Osteocyte (in vitro differentiated cells): Measurements from ENCODE around the gene RDX. TPM values are rescaled to one million over a fixed set of nuclear protein-coding genes. Genes with fewer than 3 reads are reported as not detected.

Experiments
- DNase-seq: peaks from one replicate; pipeline ENCODE4 v3.0.0; 2021; ENCODE audit warnings: mixed read lengths; ENCODE audit not compliant: unreplicated experiment; ENCODE audit errors: extremely low spot score
- H3K27ac Mint-ChIP-seq: one replicate; pipeline ENCODE4 v1.8.0; 2021; ENCODE audit warnings: mild to moderate bottlenecking, mixed read lengths; ENCODE audit not compliant: unreplicated experiment
- H3K27me3 Mint-ChIP-seq: one replicate; pipeline ENCODE4 v1.8.0; 2021; ENCODE audit warnings: mixed read lengths; ENCODE audit not compliant: unreplicated experiment
- H3K36me3 Mint-ChIP-seq: one replicate; pipeline ENCODE4 v1.8.0; 2021; ENCODE audit warnings: mixed read lengths; ENCODE audit not compliant: unreplicated experiment
- H3K4me1 Mint-ChIP-seq: one replicate; pipeline ENCODE4 v1.8.0; 2021; ENCODE audit warnings: mixed read lengths; ENCODE audit not compliant: unreplicated experiment
- H3K4me3 Mint-ChIP-seq: one replicate; pipeline ENCODE4 v1.8.0; 2021; ENCODE audit warnings: mild to moderate bottlenecking, moderate library complexity, mixed read lengths; ENCODE audit not compliant: unreplicated experiment
- H3K9me3 Mint-ChIP-seq: one replicate; pipeline ENCODE4 v1.8.0; 2021; ENCODE audit warnings: mixed read lengths; ENCODE audit not compliant: unreplicated experiment
- total RNA-seq: library from RNA; stranded (reverse); gene quantifications from 2 replicates; pipeline ENCODE4 v1.2.1, GENCODE V29; 2021
- TF ChIP-seq, protein P1 (sequence below): fragments of 200-600 bp; sonication (generic); IDR thresholded peaks from 2 replicates; pipeline ENCODE4 v1.5.0; 2021; ENCODE audit warnings: antibody characterized with exemption, mild to moderate bottlenecking, moderate library complexity

RDX gene
- total RNA-seq, 1 donor from 2014 or later = 163 TPM

DNA sequence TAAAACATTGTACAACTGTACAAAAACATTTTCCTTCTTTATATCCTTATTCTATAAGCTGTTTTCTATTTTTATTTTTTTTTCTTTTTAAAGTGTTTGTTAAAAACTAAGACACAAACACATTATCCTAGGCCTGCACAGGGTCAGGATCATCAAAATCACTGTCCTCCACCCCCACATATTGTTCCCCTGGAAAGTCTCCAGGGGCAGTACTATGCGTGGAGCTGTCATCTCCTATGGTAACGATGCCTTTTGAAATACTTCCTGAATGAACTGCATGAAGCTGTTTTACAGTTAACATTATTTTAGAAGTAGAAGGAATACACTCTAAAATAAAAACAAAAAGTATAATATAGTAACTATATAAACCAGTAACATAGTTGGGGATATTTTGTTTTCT is 136.0 kb downstream of the RDX start:
- no peak overlapping the region for H3K4me3 Mint-ChIP-seq
- TF ChIP-seq, protein P1, sequence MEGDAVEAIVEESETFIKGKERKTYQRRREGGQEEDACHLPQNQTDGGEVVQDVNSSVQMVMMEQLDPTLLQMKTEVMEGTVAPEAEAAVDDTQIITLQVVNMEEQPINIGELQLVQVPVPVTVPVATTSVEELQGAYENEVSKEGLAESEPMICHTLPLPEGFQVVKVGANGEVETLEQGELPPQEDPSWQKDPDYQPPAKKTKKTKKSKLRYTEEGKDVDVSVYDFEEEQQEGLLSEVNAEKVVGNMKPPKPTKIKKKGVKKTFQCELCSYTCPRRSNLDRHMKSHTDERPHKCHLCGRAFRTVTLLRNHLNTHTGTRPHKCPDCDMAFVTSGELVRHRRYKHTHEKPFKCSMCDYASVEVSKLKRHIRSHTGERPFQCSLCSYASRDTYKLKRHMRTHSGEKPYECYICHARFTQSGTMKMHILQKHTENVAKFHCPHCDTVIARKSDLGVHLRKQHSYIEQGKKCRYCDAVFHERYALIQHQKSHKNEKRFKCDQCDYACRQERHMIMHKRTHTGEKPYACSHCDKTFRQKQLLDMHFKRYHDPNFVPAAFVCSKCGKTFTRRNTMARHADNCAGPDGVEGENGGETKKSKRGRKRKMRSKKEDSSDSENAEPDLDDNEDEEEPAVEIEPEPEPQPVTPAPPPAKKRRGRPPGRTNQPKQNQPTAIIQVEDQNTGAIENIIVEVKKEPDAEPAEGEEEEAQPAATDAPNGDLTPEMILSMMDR = no peak

DNA sequence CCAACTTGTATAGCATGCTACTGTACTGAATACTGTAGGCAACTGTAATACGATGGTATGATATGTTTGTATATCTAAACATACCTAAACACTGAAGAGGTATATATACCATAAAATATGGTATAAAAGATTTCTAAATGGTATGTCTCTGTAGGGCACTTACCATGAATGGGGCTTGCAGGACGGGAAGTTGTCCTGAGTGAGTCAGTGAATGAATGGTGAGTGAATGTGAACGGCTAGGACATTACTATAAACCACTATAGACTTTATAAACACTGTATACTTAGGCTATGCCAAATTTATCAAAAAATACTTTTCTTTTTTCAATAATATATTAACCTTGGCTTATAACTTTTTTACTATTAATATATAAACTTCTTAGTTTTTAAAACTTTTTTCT is 136.4 kb downstream of the RDX start:
- Mint-ChIP-seq H3K36me3 (peaks cover 32% of the 10 kb centered on the region), H3K4me1 (no peaks in the 10 kb centered on the region), H3K4me3 (no peak overlapping the region), H3K27me3 (no peaks in the 10 kb centered on the region), H3K27ac (no peak overlapping the region), H3K9me3 (no peaks in the 10 kb centered on the region)
- TF ChIP-seq, protein P1 = no peak
- DNase-seq = no peak

More for the DNA sequence above, 136.0 kb downstream of the RDX start:
- Mint-ChIP-seq H3K27me3 (no peaks in the 10 kb centered on the region), H3K4me1 (no peaks in the 10 kb centered on the region), H3K27ac (no peak overlapping the region), H3K9me3 (no peaks in the 10 kb centered on the region), H3K36me3 (peaks cover 34% of the 10 kb centered on the region)
- no peak for DNase-seq

DNA sequence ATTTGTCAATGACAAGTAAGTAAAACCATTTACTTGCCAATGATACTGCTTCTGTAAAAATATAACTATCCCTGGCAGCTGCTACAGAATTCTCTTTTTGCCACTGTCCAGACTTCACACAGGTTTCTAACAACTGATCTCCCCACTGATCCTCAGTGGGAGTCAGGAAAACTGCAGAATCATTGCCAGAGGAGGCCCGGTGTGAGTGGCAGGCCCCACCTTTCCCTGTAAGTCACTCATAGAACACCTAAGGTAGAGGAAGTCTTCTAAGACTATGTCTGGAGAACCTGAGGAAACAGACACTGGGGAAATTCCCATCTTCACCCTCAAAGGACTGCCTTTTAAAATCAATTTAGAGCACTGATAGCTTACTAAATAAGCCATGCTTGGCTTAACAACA is 136.9 kb downstream of the RDX start:
- TF ChIP-seq, protein P1 = no peak
- Mint-ChIP-seq H3K4me3 (no peak overlapping the region), H3K36me3 (peaks cover 30% of the 10 kb centered on the region), H3K27ac (no peak overlapping the region), H3K9me3 (no peaks in the 10 kb centered on the region), H3K4me1 (no peaks in the 10 kb centered on the region), H3K27me3 (no peaks in the 10 kb centered on the region)
- no peak for DNase-seq

DNA sequence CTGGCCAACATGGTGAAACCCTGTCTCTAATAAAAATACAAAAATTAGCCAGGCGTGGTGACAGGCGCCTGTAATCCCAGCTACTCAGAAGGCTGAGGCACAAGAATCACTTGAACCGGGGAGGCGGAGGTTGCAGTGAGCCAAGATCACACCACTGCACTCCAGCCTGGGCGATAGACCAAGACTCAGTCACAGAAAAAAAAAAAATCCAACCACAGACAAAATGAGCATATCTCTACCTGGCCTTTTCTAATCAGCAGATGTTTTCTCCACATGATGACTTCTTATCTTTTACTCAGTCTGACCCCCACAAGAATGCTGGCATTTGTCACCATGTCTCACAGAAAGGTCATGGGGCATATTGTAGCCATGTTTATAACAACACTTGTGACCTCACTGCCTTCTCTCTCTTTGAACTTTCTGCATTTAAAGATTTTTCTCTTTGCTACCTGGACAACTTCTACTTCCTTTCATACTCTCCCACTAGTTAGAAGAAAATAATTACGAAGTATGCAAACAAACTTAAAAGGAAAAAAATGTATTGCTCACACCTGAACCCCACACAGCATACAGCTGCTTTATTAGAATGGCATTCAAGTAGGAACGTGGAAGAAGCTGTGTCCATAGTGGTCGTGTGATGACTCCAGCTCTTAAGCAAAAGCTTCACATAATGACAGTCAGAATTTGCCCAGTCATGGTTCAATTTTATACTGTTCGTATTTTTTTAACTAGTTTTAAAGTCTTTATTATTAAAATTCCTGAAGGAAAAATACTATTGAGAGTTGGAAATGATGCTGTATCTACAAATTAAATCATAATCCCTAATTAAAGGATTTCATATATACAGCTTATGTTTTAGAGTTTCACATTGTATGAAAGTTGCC is 137.9 kb downstream of the RDX start:
- peaks cover 29% of the 10 kb centered on the region for H3K36me3 Mint-ChIP-seq
- TF ChIP-seq, protein P1 = no peak
- no peak overlapping the region for H3K27ac Mint-ChIP-seq
- H3K4me1 Mint-ChIP-seq = no peaks in the 10 kb centered on the region
- no peaks in the 10 kb centered on the region for H3K9me3 Mint-ChIP-seq
- no peak for DNase-seq
- no peak overlapping the region for H3K4me3 Mint-ChIP-seq
- H3K27me3 Mint-ChIP-seq = no peaks in the 10 kb centered on the region

DNA sequence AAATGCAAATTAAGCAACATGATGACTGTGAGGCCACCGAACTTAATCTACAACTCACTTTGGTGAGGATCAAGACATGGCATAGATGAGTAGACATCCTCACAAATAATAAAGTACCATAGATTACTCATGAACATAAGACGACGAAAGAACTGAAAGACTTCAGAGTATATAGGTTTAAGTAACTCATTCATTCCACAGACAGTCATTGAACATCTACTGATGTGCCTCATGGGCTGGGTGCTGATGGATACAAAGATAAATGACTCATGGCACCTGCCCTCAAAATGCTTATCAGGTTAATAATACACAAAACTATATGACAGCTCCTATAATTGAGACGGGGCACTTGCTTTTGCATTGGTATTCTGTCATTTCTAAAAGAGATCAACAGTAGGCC is 139.9 kb downstream of the RDX start:
- Mint-ChIP-seq H3K4me1 (peaks cover 9% of the 10 kb centered on the region), H3K27ac (no peak overlapping the region), H3K9me3 (no peaks in the 10 kb centered on the region), H3K36me3 (peaks cover 22% of the 10 kb centered on the region), H3K27me3 (no peaks in the 10 kb centered on the region), H3K4me3 (no peak overlapping the region)
- TF ChIP-seq, protein P1 = no peak
- DNase-seq = no peak
